ENCODE data around the gene TPRX1.
"Not testable (repeated sequence)": the region's sequence is repeated elsewhere in the genome, so short reads cannot be mapped to it uniquely, and the experiment has no call there.

TPRX1 gene

GRCh38 chr19:47776568-47776967 lies 27.8 kb downstream of the TPRX1 start:
- no peak overlapping the region for H3K4me3 ChIP-seq (ENCODE audit: low read depth, low read length)
- DNase-seq (ENCODE audit: low read depth), result no peak

- H3K4me3 ChIP-seq (ENCODE audit: low read depth, low read length), result not testable (repeated sequence)
Measured at GRCh38 chr19:47771291-47771690, 33.1 kb downstream of the TPRX1 start.

GRCh38 chr19:47769534-47769933 lies 34.8 kb downstream of the TPRX1 start:
- H3K4me3 ChIP-seq (ENCODE audit: low read depth, low read length), result no peak overlapping the region
- DNase-seq (ENCODE audit: low read depth), result no peak

More at GRCh38 chr19:47771291-47771690, 33.1 kb downstream of the TPRX1 start:
- DNase-seq (ENCODE audit: low read depth), result not testable (repeated sequence)

GRCh38 chr19:47768604-47769003 lies 35.7 kb downstream of the TPRX1 start:
- H3K4me3 ChIP-seq (ENCODE audit: low read depth, low read length), result no peak overlapping the region
- DNase-seq (ENCODE audit: low read depth), result no peak

GRCh38 chr19:47767349-47767748 lies 37.0 kb downstream of the TPRX1 start:
- no peak overlapping the region for H3K4me3 ChIP-seq (ENCODE audit: low read depth, low read length)
- no peak for DNase-seq (ENCODE audit: low read depth)

GRCh38 chr19:47766670-47767069 lies 37.7 kb downstream of the TPRX1 start:
- no peak for DNase-seq (ENCODE audit: low read depth)
- H3K4me3 ChIP-seq (ENCODE audit: low read depth, low read length), result no peak overlapping the region

GRCh38 chr19:47766359-47766620 lies 38.1 kb downstream of the TPRX1 start:
- DNase-seq (ENCODE audit: low read depth), result no peak
- no peak overlapping the region for H3K4me3 ChIP-seq (ENCODE audit: low read depth, low read length)

GRCh38 chr19:47765523-47766358 lies 38.6 kb downstream of the TPRX1 start:
- DNase-seq (ENCODE audit: low read depth), result no peak
- no peak overlapping the region for H3K4me3 ChIP-seq (ENCODE audit: low read depth, low read length)

GRCh38 chr19:47764705-47765104 lies 39.6 kb downstream of the TPRX1 start:
- H3K4me3 ChIP-seq (ENCODE audit: low read depth, low read length); DNase-seq (ENCODE audit: low read depth): not testable (repeated sequence)

GRCh38 chr19:47762615-47763308 lies 41.6 kb downstream of the TPRX1 start:
- no peak for DNase-seq (ENCODE audit: low read depth)
- no peak overlapping the region for H3K4me3 ChIP-seq (ENCODE audit: low read depth, low read length)

- no peak for DNase-seq (ENCODE audit: low read depth)
- no peak overlapping the region for H3K4me3 ChIP-seq (ENCODE audit: low read depth, low read length)
Measured at GRCh38 chr19:47762151-47762550, 42.2 kb downstream of the TPRX1 start.

- H3K4me3 ChIP-seq (ENCODE audit: low read depth, low read length), result no peak overlapping the region
- no peak for DNase-seq (ENCODE audit: low read depth)
Measured at GRCh38 chr19:47761566-47761965, 42.8 kb downstream of the TPRX1 start.

- DNase-seq (ENCODE audit: low read depth), result no peak
- no peak overlapping the region for H3K4me3 ChIP-seq (ENCODE audit: low read depth, low read length)
Measured at GRCh38 chr19:47760632-47760999, 43.7 kb downstream of the TPRX1 start.

- DNase-seq (ENCODE audit: low read depth), result no peak
- H3K4me3 ChIP-seq (ENCODE audit: low read depth, low read length), result no peak overlapping the region
Measured at GRCh38 chr19:47758443-47758804, 45.9 kb downstream of the TPRX1 start.

- H3K4me3 ChIP-seq (ENCODE audit: low read depth, low read length), result no peak overlapping the region
- no peak for DNase-seq (ENCODE audit: low read depth)
Measured at GRCh38 chr19:47757617-47758442, 46.5 kb downstream of the TPRX1 start.

- DNase-seq (ENCODE audit: low read depth), result no peak
- no peak overlapping the region for H3K4me3 ChIP-seq (ENCODE audit: low read depth, low read length)
Measured at GRCh38 chr19:47756953-47757608, 47.3 kb downstream of the TPRX1 start.

- H3K4me3 ChIP-seq (ENCODE audit: low read depth, low read length), result no peak overlapping the region
- DNase-seq (ENCODE audit: low read depth), result no peak
Measured at GRCh38 chr19:47756627-47756929, 47.8 kb downstream of the TPRX1 start.

- H3K4me3 ChIP-seq (ENCODE audit: low read depth, low read length), result no peak overlapping the region
- DNase-seq (ENCODE audit: low read depth), result no peak
Measured at GRCh38 chr19:47755762-47756626, 48.4 kb downstream of the TPRX1 start.

GRCh38 chr19:47755065-47755761 lies 49.1 kb downstream of the TPRX1 start:
- no peak overlapping the region for H3K4me3 ChIP-seq (ENCODE audit: low read depth, low read length)
- DNase-seq (ENCODE audit: low read depth), result no peak
